Stimulated activated CD8-positive, alpha-beta memory T cell treated with anti-CD3 and anti-CD28 coated beads, Interleukin-15, amount 100 ng/mL, for 48 hours (primary cell): Measurements from ENCODE around the gene HMGN4.
"Not testable (repeated sequence)": the region's sequence is repeated elsewhere in the genome, so short reads cannot be mapped to it uniquely, and the experiment has no call there.

Experiments
- DNase-seq, 2 donors: peaks; one replicate each; pipeline ENCODE4 v3.0.0-alpha.2; 2020; ENCODE audit warnings: low read depth in 2 of 2

The HMGN4 gene

DNA sequence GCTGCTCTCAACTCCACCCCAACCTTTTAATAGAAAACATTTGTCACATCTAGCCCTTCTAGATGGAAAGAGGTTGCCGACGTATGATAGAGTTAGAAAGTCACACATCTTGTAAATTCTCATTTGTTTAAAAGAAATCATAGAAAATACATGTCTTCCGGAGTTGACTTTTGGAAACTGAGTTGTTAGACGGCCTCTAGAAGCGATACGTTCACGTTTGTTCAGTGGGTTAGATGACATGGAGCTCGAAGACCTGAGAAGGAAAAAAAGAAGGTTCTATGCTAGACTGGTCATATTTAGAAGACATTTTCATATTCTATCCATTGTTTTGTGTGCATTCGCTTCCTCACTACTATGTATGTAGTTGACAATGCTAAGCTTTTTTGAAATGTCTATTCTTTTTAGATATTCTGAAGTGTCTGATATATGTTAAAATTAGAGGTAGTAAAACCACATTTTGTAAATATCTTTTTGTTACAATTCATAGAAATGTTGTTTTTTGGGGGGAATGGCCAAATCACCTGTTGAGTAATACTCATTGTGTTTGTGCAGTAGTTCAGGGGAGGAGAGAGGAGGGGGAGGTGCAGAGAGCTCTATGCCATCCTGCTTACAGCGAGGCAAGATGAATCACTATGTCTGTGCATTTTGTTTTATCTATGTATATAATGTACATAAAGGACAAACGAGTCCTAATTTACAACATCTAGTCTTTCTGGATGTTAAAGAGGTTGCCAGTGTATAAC lies 15.5 kb upstream of the HMGN4 start:
- not testable (repeated sequence) for DNase-seq

DNA sequence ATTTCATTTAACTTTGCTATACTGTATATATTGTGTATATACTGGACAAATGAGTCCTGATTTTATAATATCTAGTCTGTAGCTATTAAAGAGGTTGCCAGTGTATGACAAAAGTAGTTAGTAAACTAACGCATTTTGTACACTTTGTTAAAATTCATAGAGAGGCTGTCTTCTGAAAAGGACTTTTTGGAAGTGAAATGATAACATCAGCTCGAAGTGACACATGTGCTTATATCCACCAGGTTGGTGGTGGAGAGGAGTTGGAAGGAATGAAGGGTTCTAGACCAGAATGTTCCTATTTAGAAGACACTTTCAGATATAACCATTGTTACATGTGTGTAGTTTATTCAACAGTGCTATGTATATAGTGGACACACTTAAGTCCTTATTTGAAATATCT lies 13.9 kb upstream of the HMGN4 start:
- DNase-seq = not testable (repeated sequence)

DNA sequence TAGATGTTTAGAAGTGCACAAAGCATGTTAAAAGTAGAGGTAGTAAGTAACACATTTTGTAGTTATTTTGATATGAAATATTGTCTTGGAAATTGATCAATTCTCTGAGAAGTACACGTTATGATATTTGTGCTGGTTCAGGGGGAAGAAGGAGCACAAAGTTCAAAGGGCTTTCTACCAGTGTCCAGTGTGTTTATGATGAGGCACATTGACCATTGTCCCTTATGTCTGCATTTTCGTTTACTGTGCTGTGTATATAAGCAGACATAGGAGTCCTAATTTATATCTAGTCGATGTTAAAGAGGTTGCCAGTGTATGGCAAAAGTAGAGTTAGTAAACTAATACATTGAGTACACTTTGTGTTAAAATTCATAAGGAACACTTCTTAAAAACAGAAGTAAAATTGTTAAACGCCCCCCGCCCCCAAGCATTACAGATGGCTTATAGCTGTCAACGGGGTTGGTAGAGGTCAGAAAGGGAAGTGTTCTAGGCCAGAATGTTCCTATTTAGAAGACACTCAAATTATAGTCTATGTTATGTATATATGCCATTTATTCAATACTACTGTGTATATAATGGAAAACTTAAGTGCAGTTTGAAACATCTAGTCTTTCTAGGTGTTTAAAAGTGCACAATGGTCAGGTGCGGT lies 13.3 kb upstream of the HMGN4 start:
- DNase-seq = no peak

DNA sequence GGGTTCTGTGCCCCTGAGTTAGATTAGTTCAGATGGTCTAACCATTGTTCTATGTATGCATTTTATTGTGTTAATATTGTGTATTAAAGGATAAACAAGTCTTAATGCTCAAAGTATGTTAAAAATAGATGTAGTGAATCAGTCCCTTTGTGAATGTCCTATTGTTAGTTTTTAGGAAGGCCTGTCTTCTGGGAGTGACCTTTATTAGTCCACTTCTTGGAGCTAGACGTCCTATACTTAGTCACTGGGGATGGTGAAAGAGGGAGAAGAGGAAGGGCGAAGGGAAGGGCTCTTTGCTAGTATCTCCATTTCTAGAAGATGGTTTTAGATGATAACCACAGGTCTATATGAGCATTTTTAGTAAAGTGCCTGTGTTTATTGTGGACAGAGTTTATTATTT lies 12.3 kb upstream of the HMGN4 start:
- no peak for DNase-seq

DNA sequence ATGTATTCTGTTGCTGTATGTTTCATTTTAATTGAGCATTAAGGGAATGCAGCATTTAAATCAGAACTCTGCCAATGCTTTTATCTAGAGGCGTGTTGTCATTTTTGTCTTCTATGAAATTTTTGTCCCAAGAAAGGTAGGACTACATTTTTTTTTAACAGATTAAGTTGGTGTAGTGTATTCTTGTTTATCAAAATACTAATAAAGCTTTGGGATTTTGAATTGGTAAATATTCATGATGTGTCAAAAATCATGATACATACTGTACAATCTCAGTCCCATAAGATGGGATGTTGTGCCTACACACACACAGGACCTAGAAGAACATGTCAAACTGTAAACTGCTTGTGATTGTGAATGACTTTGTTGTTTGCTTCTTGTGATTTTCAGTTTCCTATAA lies 11.2 kb upstream of the HMGN4 start:
- DNase-seq = no peak

DNA sequence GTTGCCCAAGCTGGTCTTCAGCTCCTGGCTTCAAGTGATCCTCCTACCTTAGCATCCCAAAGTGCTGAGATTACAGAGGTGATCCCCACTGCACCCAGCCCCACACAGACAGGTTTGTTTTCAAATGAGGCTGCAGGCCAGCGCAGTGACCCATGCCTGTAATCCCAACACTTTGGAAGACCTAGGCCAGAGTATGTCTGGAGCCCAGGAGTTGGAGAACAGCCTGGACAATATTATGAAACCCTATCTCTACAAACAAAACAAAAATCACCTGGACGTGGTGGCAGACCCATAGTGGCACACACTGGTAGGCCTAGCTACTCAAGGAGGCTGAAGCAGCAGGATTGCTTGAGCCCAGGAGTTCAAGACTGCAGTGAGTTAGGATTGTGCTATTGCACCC lies 8.0 kb upstream of the HMGN4 start:
- no peak for DNase-seq

- no peak for DNase-seq
These were observed 6.3 kb upstream of the HMGN4 start for GRCh38 chr6:26531897-26532296.

GRCh38 chr6:26532699-26533531 lies 5.3 kb upstream of the HMGN4 start:
- peak; percentile 81 to 83 for DNase-seq

GRCh38 chr6:26533532-26533931 lies 4.6 kb upstream of the HMGN4 start:
- no peak for DNase-seq

DNA sequence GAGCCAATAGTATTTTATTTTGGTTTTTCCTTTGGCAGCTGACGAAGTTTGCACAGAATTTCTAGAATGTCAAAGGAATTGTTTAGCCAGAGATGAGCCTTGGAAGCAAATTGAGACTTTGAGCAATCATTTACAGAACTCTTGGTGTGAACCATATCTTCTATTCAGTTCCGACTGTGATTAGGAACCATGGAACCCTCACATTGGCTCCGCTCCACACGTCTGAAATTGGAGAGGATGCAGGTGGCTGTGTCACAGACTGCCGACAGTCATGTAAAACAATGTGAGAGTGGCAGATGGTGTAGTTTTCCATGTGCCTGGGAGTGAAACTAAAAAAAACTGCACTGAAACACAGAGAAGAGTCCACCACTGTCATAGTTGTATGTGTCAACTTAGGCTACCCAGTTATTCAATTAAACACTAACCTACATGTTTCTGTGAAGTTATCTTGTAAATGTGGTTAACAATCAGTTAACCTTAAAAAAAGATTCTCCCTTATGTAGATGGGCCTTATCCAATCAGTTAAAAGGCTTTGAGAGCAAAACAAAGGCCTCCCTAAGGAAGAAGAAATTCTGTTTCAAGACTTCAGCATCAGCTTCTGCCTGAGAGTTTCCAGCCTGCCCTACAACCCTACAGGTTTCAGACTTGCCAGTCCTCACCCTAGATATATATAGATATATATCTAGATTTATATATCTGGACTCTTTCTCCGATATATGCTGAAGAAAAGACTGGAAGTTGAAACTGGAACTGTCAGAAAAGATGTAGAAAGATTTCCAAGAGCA lies 3.3 kb upstream of the HMGN4 start:
- no peak for DNase-seq

DNA sequence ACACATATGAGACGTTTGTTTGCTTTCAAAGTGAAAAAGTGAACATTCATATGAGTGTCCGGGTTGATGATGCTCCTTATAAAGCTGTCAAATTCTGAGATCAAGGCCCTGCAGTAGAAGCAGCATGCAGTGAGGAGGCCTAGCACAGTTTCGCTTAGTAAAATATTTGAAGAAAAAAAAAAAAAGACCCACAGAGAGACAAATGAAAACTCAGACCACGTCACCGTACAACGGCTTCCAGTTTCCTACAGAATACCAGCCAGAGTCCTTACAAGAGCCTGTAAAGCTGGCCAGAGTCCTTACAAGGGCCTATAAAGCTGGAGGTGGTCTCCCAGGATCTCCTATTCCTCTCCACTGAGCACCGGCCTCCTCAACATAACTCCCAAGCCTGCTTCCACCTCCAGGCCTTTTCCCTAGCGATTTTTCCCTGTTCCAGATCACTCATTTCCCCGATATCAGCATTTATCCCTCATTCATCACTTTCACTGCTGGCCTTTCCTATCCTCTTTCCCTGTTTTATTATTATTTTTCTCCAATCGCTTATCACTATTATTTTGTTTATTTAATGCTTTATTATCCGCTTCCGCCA lies 1.5 kb upstream of the HMGN4 start:
- DNase-seq = peak in 1 of 2 donors; percentile 30

DNA sequence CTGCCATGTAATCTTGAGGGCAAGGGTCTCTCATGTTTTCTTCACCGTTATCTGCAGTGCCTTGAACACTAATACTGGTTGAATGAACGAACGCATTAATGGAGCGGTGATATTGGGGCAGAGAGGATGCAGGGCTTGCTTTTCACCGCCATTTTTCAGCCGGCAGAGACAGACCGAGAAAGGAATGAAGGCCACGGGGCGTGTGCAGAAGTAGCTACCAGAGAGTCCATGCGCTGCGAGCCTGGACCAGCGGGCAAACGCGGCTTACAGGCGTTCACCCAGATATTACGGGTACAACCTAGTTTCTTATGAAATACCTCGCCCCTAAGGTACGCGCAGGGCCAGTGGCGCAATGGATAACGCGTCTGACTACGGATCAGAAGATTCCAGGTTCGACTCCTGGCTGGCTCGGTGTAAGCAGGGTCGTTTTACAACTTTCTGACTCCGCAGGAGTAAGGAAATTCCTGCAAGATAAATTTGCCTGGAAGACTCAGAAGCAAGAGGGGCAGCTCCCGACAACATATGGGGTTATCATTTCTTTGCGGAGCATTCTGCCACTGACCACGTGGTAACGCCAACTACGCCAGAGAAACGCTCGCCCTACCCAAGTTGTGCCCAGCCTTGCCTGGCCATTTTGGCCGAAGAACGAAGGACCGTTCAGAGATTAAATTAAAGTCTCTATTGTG lies 863 bp upstream of the HMGN4 start:
- peak; percentile 84 to 85 for DNase-seq

DNA sequence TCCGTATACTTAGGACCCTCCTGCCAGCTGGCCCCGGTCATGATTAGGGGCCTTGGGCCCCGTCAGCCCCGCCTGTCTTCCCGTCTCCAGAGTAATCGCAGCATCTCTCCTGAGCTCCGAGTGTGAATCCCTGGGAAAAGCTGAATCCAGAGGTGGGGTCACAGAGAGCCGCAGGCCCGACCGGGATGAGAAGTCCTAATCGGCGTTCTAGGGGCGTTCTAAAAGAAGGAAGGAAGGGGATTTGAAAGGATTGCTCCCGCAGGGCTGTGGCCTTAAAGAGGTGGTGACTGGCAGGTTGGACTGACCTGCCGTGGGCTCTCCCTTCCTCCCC lies 371 bp downstream of the HMGN4 start:
- no peak for DNase-seq

GRCh38 chr6:26539071-26539615 lies 977 bp downstream of the HMGN4 start:
- no peak for DNase-seq

GRCh38 chr6:26541579-26541978 lies 3.4 kb downstream of the HMGN4 start:
- no peak for DNase-seq

- DNase-seq = no peak
These were observed 5.8 kb downstream of the HMGN4 start for GRCh38 chr6:26543953-26544352.

- DNase-seq = no peak
These were observed 6.3 kb downstream of the HMGN4 start for GRCh38 chr6:26544473-26544872.

- no peak for DNase-seq
These were observed 7.5 kb downstream of the HMGN4 start for GRCh38 chr6:26545627-26546026.

- DNase-seq = not testable (repeated sequence)
These were observed 9.2 kb downstream of the HMGN4 start for GRCh38 chr6:26547363-26547762.

- DNase-seq = peak; percentile 39 to 48
These were observed 12.3 kb downstream of the HMGN4 start for GRCh38 chr6:26550250-26550993.
